Measurements from ENCODE around the gene HK2.
"Not testable (repeated sequence)": the region's sequence is repeated elsewhere in the genome, so short reads cannot be mapped to it uniquely, and the experiment has no call there.

The HK2 gene

DNA sequence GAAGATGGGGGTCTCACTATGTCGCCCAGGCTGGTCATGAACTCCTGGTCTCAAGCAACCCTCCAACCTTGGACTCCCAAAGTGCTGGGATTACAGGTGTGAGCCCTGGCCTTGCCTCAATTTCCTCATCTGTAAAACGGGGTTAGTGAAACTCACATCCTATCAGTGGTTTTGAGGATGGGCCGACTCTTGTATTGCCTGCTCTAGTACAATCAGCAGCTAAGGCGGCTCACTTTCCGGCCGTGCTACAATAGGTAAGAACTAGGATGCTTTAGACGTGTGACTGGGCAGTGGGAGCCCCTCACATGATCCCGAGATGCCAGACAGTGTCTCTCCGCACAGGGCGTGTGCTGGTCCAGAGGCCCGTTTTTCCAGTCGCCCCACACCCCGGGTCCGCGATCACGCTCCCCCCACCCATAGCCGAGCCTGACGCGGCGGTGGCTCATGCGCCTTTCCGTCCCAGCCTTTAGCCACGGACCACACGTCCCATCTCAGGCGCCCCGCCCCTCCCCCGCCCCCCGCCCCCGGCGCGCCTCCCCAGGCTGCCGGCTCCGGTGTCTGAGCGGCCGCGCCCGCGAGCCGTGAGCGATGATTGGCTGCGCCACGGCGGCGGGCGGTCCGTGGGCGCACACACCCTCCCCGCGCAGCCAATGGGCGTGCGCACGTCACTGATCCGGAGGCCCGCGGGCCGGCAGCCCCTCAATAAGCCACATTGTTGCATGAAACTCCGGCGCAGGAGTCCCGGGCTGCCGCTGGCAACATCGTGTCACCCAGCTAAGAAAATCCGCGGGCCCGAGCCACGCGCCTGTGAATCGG, at the start of gene HK2:
HK2 (plus strand) TSS at position 710 of the 816 bp plus-strand sequence. CDS start 454 bp downstream, outside the sequence.
- peak; percentile 28 to 95 for DNase-seq

DNA sequence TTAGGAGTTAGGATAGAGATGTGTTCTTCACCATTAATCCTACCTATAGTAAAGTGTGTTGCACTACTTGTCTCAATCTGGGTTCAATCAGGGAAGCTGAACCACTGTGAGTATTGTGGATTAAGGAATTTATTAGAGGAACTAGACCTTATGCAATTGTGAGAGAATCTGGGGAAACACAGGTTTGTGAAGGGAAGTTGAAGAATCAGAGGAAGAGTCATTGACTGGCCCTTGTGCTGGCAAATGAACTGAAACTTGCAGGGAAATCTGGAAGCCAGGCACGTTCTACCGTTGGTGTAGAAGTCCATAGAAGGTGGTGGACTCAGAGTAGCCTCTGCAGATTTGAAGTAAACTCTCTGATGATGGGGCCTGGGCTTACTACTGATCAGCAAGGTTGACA, 44.7 kb upstream of the HK2 start:
- DNase-seq = no peak

DNA sequence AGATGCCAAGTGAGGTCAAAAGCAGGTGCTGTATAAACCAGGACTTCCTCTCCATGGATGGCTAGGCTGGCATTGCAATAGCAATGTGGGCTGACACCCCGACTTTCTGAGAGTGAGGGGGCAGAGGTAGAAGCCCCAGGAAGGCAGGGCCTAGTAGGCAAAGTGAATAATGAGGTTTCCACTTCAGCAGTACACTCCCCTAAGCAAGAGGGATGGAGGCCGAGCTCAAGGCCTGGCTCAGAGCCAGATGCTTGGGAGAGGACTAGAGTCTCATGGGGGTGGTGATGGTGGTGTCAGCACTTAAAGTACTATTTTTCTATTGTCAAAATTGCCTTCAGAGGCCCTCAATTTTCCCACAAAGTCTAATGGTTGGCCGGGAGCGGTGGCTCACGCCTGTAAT, 41.6 kb upstream of the HK2 start:
- no peak for DNase-seq

- not testable (repeated sequence) for DNase-seq
Measured at GRCh38 chr2:74794878-74795277, 39.0 kb upstream of the HK2 start.

- DNase-seq = no peak
Measured at GRCh38 chr2:74806355-74806839, 27.5 kb upstream of the HK2 start.

GRCh38 chr2:74806920-74807319, 27.0 kb upstream of the HK2 start:
- no peak for DNase-seq

DNA sequence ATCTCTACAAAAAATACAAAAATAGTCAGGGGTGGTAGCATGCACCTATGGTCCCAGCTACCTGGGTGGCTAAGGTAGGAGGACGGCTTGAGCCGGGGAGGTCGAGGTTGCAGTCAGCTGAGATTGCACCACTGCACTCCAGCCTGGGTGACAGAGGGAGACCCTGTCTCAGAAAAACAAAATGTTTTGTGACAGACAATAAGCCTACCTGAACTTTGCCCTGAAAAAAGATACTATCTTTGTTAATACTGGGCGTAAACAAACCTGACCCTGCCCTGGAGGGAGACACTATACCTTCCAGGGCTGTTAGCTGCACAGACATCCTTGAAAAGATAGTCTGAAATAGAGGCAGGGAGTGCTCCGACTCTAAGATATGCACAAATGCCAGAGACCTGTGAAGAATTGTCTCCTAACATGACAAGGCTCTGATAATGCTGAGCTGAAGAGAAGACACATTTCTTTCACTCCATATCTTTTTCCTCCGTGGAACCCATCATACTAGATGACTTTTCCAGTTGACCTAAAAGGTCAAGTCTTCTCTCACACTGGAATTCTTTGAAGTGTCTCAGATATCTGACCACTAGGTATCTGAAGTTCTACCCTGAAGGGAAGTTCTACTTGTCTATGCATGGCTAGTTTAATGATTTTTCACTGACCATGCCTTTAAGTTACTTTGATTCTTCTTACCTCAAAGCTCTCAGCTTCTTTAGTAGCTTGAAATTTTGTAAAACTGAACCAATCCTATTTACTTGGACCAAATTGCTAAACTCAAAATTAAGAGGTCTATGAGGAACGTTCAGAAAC, 20.9 kb upstream of the HK2 start:
- DNase-seq = no peak

DNA sequence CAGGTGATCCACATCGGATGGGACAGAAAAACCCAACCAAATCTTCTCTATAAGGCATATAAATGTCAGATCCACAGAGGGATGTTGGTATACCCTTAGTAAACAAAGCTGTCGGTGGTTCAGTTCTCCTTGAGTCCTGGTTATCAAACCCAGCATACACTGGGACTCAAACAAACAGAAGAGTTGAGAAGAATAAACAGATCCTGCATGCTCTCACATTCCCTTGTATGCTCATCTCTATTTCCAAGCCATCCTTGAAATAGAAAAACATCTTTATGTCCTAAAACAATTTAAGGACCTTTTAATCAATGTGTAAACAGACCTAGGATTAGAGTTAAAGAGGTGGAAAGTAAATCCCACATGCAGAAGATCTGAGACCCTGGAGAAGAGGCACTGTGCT, 19.8 kb upstream of the HK2 start:
- no peak for DNase-seq

DNA sequence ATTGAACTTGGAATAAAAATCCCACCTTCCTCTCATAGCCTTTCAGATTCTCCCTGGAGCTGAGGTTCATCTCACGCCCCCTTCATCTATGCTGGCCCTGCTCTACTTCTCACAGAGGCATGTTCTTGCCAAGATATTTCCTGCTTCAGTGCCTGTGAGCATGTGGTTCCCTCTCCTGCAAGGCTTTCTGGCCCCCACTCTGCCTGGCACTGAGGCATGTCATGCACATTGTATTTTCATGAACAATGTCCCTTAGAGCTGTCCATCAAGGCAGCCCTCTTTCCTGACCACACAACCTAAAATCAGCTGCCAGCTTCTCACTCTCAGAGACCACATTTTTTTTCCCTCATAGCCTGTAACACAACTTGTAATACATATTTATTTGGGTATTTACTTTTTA, 18.0 kb upstream of the HK2 start:
- DNase-seq = peak; percentile 16 to 52

DNA sequence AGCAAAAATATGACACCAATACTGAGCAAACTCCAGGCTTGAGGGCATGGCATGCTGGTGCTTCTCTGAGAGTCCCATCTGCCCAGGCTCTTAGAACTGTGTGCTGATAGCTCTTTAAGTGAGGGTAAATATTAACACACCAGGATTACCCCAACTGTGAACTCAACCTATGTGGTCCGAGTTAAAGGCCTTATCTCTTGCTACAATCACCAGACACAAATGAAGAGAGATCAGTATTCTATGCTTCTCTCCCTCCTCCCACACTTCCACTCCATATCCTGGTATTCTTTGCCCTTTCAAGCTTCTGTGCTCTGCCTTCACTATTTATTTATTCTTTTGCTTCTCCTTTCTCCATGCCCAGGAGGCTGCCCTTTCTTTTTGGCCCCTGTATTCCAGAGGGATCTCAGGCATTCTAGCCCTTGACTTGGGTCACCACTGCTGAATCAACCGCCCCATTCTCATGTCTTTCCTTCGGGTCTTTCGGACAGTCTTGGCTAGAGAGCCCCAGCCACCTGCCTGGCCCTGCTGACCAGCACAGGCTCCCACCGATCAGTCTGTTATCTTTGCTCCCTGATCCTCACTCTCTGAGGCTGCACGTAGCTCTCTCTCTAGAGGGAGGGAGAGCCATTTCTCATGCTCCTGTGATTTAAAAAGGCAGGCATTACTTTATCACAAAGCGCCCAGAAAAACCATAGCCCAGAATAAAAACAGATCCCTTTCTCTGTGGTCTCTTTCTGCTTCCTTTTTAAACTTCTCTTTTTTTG, 17.2 kb upstream of the HK2 start:
- no peak for DNase-seq

- DNase-seq = no peak
Measured at GRCh38 chr2:74817304-74817675, 16.6 kb upstream of the HK2 start.

GRCh38 chr2:74819702-74820101, 14.2 kb upstream of the HK2 start:
- no peak for DNase-seq

- DNase-seq = no peak
Measured at GRCh38 chr2:74821177-74822126, 12.5 kb upstream of the HK2 start.

GRCh38 chr2:74822771-74823566, 11.0 kb upstream of the HK2 start:
- peak; percentile 32 to 84 for DNase-seq

GRCh38 chr2:74824679-74825078, 9.2 kb upstream of the HK2 start:
- no peak for DNase-seq

- no peak for DNase-seq
Measured at GRCh38 chr2:74828543-74828942, 5.4 kb upstream of the HK2 start.

DNA sequence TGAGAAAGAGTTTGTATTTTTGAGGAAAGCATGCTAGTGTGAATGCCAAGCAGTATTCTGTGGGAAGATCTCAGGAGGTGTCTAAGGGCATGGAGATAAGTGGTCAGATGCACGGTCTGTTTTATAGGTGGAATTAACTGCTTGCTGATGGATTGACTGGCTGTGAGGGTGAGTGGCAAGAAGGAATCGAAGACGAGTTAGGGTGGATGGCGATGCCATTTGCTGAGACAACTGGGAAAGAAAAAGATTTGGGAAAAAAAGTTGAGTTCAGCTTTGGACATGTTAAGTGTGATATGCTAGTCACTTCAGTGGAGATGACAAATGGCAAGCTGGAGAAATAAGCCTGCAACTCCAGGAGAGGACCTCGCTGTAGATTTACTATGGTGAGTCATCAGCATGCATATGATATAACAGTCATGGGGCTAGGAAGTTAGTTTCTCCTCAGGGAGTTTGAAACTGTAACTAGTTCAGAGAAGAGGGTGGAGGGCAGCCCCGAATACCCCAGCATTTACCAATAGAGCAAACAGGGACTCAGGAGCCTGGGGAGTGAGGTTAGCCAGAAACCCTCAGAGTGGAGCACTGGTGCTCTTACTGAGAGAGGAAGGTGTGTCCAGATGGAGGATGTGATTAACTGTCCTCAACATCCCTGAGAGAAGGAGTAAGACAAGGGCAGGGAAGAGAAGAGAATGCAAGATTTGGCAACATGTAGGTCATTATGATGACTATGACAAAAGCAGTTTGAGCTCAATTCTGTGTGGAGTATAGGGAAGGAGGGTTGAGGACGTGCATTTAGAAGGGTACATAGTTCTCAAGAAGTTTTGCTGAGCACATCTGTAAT, 2.0 kb upstream of the HK2 start:
- no peak for DNase-seq

DNA sequence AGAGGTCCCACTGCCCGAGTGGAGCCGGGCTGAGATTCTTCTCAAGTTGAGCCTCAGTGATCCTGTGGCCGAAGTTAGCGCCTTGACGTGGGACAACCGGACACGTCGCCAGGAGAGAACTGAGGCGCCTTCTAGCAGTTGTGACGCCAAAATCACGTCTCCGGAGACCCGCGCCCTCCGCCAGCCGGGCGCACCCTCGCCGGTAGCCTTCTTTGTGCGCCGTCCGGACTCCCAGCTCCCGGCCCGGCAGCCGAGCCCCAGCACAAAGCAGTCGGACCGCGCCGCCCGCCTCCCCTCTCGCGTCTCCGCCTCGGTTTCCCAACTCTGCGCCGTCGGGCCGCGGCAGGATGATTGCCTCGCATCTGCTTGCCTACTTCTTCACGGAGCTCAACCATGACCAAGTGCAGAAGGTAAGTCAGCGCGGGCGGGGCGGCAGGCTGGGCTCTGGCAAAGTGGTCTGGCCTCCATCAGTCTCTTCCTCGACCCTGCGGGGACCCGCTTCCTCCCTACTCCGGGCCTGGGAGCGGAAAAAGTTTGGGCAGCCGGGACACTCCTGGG, 386 bp downstream of the HK2 start:
- DNase-seq = not testable (repeated sequence)

DNA sequence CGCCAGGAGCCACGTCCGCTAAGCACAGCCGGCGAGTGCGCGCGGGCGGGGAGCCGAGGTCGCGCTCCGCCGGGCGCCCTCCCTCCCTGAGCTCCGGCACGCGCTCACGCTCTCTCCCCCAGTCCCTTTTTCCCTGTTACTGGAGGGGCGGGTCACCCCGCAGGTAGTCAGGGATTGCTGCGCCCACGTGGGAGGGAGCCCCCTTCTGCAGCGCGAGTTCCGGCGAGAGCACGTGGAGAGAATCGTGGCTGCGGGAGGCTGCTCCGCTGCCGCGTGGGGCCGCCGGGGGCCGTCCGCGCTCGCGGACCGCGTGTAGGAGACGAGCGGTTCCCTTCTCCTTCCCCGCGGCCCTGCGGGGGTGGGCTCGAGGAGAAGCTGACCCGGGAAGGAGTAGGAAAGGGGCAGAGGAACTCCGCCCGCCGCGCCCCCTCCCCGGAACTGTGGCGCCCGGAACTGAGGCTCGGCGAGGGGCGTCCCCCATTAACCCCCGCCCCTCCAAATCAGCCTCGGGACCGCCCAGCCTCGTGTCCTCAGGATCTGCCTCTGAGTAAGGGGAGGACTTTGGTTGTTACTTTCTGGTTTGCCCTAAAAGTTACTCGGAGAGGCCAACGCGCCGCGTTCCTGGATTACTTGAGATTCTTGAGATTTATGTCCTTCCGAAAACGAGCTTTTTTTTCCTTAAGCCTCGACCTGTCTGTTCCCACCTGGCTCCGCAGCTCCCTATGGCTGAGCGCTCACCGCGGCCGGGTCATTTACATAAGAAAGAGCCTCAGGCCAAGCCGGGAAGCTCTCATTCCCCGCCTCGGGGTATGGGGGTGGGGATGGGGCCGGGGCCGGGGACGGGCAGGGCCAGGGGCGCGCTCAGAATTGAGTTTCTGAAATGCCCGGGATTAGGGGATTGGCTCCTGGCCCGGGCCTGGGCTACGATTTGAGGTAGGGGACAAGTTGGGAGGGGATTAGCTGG, 1.1 kb downstream of the HK2 start:
- peak; percentile 47 to 67 for DNase-seq

All from NCI-H446 (cell line).